ENCODE measurements around the gene ANTXRL.
"Not testable (repeated sequence)": the region's sequence is repeated elsewhere in the genome, so short reads cannot be mapped to it uniquely, and the experiment has no call there.

Gene ANTXRL

DNA sequence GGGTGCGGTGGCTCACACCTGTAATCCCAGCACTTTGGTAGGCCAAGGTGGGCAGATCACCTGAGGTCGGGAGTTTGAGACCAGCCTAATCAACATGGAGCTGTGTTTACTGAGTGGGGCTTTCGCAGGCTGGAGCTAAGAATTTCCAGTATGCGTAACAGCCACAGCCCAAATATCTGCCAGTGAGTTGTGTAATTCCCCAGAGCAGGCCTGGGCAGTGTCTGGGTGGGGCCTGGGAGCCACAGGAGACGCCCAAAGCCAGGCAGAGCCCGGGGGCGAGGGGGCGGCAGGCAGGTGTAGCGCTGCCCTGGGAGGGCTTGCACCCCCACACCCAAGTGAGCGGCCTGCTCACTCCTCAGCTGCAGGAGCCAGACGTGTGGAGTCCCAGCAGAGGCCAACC, 88.6 kb downstream of the ANTXRL start, which contains the start of gene ANXA8L1:
ANXA8L1 (plus strand) TSS at position 371 of the 400 bp plus-strand sequence. CDS start 76 bp downstream, outside the sequence.
- DNase-seq, result not testable (repeated sequence)

DNA sequence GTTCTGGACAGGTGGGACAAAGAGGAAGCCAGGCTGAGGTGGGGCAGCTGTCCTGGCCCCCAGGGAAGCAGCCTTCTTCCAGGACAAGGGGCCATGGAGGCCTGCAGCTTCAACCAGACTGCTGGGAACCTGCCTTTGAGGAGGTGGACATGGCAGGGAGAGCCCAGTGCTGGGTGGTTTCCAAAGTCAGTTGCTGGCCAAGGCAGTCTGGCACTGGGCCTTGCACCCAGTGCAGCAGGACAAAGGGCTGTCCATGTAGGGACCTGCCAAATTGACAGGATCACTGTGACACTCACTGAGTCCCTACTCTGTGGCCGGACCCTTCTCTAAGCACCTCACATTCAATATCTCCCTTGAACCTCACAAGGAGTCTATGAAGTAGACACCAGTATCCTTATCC, 90.2 kb downstream of the ANTXRL start:
- DNase-seq, result not testable (repeated sequence)

GRCh38 chr10:46377651-46378050, 90.9 kb downstream of the ANTXRL start:
- DNase-seq, result not testable (repeated sequence)

DNA sequence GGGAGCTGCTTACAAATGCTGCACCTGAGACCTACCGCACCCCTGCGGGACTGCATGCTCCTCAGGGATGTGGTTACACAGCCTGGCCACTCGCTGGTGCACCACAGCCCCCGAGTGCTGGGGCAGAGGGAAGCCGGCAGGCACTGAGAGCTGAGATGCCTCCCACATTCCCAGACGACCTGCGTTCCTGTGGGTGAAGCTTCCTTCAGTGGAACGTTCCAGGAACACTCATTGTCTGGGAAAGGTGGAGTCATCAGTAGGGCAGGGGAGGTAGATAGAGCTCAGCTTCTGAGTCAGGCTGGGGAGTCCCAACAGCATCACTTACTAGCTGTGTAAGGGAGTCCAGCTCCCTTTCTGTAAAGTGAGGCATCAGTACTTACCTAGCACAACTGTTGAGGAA, 91.3 kb downstream of the ANTXRL start:
- DNase-seq, result not testable (repeated sequence)

DNA sequence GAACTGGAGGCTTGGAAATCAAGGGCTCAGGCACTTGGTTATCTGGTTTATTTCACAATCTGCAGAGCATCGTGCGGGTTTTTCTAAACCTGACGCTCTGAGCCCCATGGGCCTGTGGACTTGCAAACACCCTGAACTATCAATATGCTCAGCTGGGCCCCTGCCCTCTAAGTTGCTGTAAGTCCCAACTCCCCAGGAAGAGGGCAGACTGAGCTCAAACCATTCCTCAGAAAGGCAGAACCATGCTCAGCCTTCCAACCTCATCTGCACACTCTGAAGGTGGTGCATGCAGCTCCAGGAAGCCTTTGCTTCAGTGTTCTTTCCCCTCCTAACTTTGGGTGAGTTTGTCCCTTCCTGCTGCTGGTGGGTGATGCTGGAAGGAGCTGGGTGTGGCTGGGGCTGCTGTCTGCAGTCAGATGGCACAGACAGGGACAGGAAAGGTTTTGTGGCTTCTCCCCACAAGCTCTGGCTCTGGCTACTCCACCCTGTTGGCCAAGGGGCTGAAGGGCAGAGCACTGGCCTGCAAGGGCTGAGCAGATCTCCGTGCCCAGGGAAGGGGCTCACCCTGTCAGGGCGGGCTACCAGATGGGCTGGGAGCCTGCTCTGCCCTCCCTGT, 92.5 kb downstream of the ANTXRL start:
- DNase-seq, result not testable (repeated sequence)

All from CD4-positive, alpha-beta T cell treated with Interleukin-17A for 1 hour (primary cell).